HG03558 (cell line): Measurements from ENCODE around the gene NR0B2.
"Not testable (repeated sequence)": the region's sequence is repeated elsewhere in the genome, so short reads cannot be mapped to it uniquely, and the experiment has no call there.

Experiments used
- ATAC-seq: cut with Tn5 transposase; IDR thresholded peaks from one replicate; pipeline ENCODE4 v1.9.1; 2021; ENCODE audit warnings: moderate number of reproducible peaks; ENCODE audit not compliant: unreplicated experiment; ENCODE audit errors: extremely low read depth

The NR0B2 gene, protein sequence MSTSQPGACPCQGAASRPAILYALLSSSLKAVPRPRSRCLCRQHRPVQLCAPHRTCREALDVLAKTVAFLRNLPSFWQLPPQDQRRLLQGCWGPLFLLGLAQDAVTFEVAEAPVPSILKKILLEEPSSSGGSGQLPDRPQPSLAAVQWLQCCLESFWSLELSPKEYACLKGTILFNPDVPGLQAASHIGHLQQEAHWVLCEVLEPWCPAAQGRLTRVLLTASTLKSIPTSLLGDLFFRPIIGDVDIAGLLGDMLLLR

DNA sequence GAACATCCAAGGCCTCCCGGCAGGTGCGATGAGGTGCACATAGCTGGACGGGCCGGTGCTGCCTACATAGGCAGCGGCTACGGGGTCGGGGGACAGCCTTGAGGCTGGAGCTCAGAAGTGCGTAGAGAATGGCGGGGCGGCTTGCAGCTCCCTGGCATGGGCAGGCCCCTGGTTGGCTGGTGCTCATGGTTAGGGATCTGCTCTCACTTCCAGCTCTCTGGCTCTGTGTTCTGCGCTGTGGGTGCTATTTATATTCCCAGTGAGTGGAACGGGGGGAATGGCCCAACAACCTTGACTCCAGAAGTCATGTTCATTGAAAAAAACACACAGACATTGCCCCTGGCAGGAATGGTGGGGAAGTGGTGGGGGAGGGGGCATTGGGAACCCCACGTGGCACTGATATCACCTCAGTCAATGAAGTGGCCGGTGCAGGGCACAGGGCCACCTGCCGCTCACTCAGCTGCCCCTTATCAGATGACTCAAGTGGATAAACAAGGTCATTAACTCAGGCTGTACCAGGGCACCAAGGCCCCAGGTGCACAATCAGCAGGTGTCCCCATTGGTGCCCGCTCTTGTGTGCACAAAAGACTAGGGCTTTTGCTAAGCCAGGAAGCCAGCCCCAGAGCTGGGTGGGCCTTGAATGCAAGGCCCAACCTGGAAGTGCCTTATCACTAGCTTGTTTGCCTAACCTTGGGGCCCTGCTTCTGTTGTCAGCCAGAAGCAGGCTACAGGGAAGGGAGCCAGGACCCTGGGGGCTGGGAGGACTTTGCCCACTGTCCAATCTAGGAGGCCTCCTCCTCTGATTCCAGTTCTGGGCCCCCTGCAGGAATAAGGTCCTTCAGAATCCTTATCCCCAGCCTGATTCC lies at the start of gene NR0B2:
Gene NR0B2, minus strand, starts transcription at position 222 of the 866 bp plus-strand sequence. Its CDS starts 35 bp downstream, at position 187.
- ATAC-seq, result no peak

DNA sequence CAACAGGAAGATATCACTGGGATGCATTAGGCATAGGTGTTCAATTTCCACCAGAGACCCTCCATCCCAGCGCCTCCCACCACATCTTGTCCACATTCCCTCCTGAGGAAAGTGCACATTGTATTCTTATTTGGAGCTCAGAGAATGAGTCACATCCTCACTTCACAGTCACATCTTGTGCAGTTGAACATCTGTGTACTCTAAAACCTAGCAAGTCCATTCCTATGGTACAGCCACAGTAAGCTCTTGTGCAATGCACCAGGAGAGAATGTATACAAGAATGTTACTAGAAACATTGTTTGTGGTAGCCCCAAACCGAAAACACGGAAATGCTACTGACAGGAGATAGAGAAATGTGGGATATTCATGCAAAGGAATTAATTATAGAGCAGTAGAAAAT lies 48.1 kb upstream of the NR0B2 start:
- no peak for ATAC-seq

DNA sequence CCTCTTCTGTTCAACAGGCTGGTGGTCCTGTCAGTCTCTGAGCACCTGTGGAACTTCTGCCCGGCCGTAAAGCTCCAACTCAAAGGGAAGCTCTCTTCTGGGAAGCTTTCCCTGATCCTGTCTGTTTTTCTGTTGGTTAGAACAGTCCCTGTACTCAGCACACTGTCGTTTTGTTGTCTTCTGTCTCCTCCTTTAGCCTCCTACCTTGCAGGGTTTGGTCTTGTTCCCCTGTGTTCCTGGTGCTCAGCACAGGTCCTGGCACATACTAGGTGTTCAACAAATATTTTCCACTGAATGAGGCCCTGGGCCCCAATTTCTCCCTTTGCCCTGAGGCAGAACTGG lies 46.8 kb upstream of the NR0B2 start:
- ATAC-seq, result no peak

DNA sequence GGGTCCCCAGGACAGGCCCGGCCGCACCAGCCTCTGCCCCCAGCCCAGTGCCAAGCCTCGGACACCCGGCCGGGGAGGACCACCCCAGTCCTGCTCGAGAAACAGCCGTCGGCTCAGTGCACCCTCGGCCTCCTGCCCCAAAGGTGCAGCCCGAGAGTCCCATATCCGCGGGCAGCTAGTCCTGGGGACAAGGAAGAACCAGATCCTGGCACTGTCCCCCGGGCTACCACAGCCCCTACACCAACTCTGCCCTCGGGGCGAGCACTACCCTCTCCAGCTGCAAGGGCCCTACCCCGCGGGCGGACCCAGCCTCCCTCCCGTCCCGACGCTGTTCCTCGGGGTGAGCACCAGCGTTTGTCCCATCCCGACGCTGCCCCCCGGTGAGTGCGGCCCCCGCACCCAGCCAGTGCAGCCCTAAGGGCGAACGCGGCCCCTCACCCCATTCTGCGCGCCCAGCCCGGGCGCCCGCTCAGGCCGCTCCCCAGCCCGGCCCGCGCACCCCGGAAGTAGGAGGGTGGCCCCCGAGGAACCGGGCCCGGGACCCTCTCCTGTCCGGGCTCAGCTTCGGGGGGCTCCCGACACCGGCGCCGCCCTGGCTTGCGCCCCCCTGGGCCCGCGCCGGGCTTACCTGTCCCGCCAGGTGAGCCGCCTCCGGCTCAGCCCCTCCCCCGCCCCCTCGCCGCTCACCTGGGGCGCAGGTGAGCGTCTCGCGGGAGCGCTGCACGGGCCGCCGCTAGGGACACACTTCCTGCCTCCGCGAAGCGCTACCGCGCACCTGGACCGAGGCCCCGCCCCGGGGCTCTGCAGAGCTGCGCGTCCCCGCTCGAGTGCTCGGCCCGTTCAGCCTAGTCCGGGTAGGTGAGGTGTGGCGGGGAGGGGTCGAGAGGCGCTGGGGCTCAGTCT lies 46.2 kb upstream of the NR0B2 start, which contains the start of gene KDF1:
Gene KDF1, minus strand, starts transcription at position 747 of the 903 bp plus-strand sequence. CDS start 8,088 bp downstream, outside the sequence.
- ATAC-seq, result no peak

DNA sequence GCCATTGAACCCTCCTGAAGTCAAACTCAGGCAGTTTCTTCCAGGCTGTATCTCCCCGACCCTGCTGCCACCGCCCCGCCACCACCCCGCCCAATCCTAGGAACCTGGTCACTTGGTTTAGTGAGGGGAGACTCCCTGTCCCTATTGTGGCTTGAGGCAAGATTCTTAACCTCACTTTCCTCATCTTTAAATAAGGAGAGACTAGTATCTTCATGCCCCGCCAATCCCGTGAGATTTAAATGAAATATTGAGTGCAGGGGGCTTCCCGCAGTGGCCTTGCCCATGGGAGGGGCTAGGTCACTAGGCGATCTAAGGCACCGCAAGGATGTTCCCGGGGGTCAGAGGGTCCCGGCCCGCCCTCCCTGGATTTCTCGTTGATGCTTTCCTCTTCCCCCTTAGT lies 45.5 kb upstream of the NR0B2 start:
- ATAC-seq, result no peak

DNA sequence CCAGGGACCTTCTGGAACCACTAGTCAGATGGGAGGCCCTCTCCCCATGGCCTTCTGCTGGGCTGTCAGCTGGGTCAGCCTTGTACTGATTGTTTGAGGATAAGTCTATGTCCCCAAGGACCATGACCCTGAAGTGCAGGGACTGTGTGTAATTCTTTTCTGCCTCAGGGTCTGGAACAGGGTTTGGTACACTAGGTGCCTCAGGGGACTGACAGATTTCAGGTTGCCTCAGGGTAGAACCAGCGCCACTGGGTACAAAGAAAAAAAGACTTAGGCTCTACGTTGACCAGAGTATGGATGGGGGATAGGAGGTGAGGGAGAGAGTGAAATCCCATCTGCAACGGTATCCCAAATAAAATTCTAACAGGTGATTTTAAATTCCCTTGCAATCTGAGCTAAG lies 43.5 kb upstream of the NR0B2 start:
- no peak for ATAC-seq

DNA sequence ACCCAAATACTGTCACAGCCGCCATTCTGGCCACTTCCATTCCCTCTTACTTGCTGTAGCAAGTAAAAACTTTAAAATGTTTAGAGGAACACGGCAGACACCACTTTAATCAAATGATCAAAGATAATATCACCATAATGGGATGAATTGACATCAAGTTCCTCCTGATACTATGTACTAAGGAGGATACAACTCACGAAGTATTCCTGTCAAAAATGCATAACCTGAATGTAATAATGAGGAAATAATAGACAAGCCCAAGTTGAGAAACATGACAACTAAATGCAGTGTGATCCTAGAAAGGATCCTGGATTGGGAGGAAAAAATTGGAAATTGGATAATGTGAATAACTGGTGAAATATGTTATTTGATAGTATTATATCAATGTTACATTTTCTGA lies 42.5 kb upstream of the NR0B2 start:
- no peak for ATAC-seq

DNA sequence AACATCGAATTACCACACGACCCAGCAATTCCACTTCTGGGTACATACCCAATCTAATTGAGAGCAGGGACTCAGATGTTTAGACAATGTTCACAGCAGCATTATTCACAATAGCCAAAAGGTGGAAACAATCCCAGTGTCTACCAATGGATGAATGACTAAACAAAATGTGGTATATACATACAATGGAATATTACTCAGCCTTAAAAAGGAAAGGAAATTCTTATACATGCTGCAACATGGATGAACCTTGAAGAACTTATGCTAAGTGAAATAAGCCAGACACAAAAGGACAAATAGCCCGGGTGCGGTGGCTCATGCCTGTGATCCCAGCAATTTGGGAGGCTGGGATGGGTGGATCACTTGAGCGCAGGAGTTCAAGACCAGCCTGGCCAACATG lies 39.6 kb upstream of the NR0B2 start:
- ATAC-seq, result no peak

DNA sequence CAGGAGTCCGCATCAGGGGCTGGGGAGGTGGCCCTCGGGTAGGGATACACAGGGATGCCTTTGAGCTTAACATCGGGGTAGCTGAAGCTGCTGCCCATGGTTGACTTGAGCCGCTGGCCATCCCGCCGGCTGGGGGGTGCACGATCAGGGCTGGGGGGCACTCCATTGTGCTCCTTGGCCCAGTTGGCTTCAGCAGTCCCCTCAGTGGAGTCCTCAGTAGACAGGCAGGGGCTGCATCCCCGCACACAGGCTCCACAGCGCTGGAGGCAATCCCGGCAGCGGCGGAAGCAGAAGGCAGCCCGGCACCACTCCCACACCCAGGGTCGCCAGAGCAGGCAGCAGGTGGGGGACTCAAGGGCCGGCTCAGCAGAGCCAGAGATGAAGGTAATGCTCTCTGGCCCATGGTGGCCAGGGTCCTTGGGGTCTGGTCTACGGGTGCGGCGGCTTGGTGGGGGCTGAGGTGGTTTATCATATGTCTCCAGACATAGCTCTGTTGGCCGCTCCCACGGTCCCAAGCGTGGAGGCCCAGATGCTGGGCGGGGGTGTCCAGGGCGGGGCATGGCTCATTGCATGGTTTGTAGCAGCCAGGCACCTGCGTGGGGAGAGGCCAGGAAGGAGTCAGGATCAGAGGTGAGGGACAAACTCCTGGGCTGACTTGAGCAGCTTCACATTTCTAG lies 38.2 kb upstream of the NR0B2 start:
- ATAC-seq, result no peak

DNA sequence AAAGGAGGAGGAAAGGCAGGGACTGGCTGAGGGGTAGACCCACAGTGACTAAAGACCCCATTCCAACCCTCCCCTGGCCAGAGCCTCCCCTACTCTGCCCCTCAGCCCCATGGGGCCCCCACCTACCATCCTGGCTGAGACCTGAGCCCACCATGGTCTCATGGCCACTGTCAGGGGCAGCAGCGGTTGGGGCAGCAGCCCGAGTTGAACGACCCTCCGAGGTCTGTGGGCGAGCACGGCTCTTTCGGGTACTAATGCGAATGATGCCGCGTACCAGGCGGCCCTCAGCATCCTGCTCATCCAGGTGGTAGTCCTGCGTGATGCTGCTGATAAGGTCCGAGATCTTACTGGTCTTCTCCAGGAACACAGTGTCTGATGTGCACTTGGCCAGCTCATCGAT lies 37.4 kb upstream of the NR0B2 start:
- ATAC-seq, result no peak

DNA sequence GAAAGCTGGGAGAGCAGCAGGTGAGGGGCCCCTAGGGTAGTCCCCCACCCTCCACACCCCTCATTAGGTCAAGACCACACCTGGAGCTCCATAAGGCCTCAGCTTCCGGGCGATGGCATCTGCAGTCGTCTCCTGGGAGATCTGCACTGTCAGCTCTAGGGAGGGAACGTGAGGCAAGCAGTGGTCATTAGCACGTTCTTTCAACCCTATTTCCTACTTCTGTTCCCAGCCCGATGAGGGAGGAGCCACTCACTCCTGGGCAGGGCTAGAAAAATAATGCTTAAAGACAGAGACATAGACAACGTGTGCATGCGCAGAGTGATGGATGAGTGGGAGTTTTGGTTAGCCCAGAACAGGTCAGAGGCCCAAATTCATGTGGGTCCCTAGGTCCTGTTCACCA lies 36.8 kb upstream of the NR0B2 start:
- ATAC-seq, result no peak

DNA sequence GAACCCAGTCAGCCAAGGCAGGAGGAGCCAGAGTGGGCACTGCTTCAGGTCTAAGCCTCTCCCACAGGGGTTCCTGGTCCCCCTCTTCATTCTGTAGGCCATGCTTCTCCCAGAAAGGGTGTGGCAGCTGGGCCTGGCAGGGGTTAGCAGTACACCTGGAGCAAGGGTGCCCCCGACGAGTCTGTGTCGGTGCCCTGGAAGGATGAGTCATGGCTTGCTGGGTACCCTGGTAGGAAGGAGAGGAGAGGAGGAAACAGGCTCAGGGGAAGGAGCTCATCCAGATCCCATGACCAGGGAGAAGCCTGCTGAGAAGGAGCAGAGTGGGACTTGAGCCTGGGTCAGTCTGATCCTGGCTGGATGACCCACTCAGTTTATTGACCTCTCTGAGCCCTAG lies 36.1 kb upstream of the NR0B2 start:
- ATAC-seq, result no peak

DNA sequence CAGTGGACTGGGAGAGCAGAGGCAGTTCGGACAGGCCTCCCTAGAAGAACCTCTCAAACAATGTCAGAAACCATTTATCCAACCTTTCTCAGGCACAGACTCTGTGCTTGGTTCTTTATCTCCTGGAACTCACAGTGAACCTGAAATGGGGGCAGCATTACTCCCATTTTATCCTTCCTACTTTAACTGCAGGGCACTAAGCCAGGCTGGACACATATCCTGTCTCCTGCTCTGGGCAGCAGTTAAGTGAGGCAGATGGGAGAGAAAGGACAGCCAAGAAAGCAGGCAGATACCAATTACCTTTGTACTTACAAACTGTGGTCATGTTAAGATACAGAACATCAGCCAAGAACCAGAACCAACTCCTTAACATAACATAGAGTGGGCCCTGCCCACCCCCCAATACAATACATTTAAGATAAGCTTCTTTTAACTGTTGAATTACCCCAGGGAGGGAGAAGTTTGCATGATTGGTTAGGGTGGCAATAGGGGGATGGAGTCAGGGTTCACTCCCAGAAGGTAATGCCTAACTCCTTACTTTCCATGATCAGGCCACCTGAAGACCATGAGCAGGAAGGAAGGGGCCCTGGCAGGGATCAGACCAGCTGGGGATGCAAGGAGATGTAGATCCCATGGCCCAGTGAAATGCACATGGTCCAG lies 35.6 kb upstream of the NR0B2 start:
- ATAC-seq, result no peak

DNA sequence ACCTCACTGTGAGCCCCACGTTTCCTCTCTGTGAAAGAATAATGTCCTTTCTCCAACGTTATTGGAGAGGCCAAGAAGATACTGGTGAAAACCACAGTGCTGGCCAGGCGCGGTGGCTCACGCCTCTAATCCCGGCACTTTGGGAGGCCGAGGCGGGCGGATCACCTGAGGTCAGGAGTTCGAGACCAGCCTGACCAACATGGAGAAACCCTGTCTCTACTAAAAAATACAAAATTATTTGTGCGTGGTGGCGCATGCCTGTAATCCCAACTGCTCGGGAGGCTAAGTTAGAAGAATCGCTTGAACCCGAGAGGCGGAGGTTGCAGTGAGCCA lies 34.9 kb upstream of the NR0B2 start:
- ATAC-seq, result not testable (repeated sequence)

DNA sequence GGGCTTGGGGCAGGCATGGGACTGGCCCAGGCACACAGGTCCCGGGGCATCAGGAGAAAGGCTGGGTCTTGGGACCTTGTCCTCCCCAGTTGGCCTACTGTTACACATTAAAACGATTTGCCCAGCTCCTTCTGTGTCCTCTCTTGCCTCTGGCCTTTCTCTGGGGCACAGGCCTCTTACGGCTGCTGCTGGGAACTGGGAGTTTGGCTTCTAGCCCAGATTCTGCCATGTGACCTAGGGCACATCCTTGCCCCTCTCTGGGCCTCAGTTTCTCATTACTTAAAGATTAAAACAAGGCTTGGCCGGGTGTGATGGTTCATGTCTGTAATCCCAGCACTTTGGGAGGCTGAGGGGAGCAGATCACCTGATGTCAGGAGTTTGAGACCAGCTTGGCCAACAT lies 32.5 kb upstream of the NR0B2 start:
- ATAC-seq, result no peak

DNA sequence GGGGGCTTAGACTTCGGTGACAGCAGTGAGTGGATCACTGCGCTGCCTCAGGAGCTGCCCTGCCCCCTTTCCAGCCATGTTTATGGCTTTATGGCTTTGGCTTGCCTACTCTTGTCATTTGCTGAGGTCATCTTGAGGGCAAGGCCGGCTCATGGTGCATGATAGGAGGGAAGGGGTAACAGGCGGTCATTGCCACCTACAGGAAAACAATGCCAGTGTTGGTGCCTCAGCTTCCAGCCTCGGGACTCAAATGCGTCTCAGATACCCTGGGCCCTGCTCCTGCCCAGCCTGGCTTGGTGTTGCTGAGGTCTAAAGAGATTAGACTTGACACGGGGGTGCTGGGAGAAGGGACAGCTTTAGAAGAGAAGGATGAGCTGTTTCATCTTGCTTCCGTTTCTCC lies 32.0 kb upstream of the NR0B2 start:
- no peak for ATAC-seq

DNA sequence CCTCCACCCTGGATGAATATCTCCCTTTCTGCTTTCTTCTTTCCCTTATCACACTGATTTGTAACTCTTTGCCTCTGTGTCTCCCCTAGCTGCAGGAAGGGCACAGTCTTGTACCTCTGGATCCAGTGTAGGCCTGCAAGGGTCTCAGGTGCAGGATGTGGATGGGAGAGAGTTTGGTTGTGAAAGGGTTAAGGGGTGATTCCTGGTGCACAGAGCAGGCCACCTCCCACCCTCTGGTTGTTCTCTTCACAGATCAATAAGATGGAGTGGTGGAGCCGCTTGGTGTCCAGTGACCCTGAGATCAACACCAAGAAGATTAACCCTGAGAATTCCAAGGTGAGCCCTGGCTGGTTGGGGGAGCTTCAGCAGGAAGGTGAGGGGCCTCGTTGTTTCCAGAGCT lies 31.4 kb upstream of the NR0B2 start:
- ATAC-seq, result no peak

DNA sequence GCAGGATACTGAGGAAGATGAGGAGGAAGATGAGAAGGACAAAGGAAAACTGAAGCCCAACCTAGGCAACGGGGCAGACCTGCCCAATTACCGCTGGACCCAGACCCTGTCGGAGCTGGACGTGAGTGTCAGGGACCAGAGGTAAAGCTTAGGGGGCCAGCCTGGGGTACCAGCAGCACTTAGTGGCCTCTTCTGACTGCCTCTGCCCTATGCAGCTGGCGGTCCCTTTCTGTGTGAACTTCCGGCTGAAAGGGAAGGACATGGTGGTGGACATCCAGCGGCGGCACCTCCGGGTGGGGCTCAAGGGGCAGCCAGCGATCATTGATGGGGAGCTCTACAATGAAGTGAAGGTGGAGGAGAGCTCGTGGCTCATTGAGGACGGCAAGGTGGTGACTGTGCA lies 28.9 kb upstream of the NR0B2 start:
- ATAC-seq, result no peak

DNA sequence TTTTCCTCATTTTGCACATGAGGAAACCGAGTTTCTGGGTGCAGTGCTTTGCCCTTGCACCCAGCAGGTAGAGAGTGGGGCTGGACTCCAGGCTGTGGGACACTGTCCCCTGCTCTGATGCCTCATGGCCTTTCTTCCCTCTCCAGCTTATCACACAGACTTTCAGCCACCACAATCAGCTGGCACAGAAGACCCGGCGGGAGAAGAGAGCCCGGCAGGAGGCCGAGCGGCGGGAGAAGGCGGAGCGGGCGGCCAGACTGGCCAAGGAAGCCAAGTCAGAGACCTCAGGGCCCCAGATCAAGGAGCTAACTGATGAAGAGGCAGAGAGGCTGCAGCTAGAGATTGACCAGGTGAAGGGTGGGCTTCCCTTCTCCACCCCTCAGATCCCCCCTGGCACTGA lies 27.5 kb upstream of the NR0B2 start:
- no peak for ATAC-seq

DNA sequence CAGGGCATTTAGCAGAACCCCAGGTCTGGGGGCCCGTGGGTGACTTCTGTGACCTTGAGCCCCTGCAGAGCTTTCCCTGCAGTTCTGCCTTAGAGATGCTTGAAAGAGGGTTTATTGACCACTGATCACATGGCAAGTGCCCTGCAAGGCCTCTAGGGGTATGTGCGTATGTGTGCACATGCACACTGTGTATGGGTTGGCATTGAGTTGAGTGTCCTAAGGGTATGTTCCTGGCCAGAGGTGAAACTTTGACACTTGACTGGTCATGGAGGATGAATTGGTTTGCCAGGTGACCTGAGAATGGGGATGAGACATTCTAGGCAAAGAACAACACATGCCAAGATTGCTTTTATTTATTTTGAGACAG lies 24.9 kb upstream of the NR0B2 start:
- no peak for ATAC-seq
